Ascending aorta (tissue), 2 donors: Measurements from ENCODE around the gene CRTAP. TPM values are rescaled to one million over a fixed set of nuclear protein-coding genes. Genes with fewer than 3 reads are reported as not detected.
"Not testable (repeated sequence)": the region's sequence is repeated elsewhere in the genome, so short reads cannot be mapped to it uniquely, and the experiment has no call there.

Experiments used
- DNase-seq, 2 donors: peaks; one replicate each; pipeline ENCODE4 v3.0.0-alpha.2; 2019; ENCODE audit warnings: low spot score in 2 of 2
- H3K27ac ChIP-seq, 2 donors: fragments of 200-600 bp; sonication (generic); one replicate each; pipeline ENCODE4 v1.5.1; 2016 to 2017; ENCODE audit warnings: mild to moderate bottlenecking in 1 of 2
- H3K27me3 ChIP-seq: fragments of 200-600 bp; sonication (generic); one replicate; pipeline ENCODE4 v1.5.1; 2017
- H3K36me3 ChIP-seq, 2 donors: fragments of 200-600 bp; sonication (generic); one replicate each; pipeline ENCODE4 v1.5.1; 2016
- H3K4me1 ChIP-seq, 2 donors: fragments of 200-600 bp; sonication (generic); one replicate each; pipeline ENCODE4 v1.5.1; 2016 to 2017; ENCODE audit warnings: mild to moderate bottlenecking in 1 of 2
- H3K4me3 ChIP-seq, 2 donors: fragments of 200-600 bp; sonication (generic); one replicate each; pipeline ENCODE4 v1.5.1; 2016 to 2017; ENCODE audit warnings: mild to moderate bottlenecking in 1 of 2
- H3K9me3 ChIP-seq, 2 donors: fragments of 200-600 bp; sonication (generic); one replicate each; pipeline ENCODE4 v1.5.1; 2016
- intact Hi-C: fragments of 100-400 bp; cut with DNase I; formaldehyde crosslinking; loops from one replicate; pipeline ENCODE4 v1.15.1; 2023
- total RNA-seq: library from RNA; depleted of rRNA; stranded (reverse); fragments of >200 nt; gene quantifications from one replicate; pipeline ENCODE4 v1.1.0, GENCODE V29; 2016
- TF ChIP-seq, protein P1 (sequence below), 3 experiments: fragments of 200-600 bp in 2 of 3; fragments of 450-650 bp in 1 of 3; sonication (generic) in 2 of 3; IDR thresholded peaks; one replicate each; pipeline ENCODE4 v1.5.1; 2016 to 2019; ENCODE audit warnings: antibody characterized with exemption in 3 of 3, mild to moderate bottlenecking in 1 of 3, moderate library complexity in 1 of 3

Gene CRTAP
- total RNA-seq, 1 donor from 2014 or later: 300 TPM

GRCh38 chr3:33131331-33132018 is 17.7 kb downstream of the CRTAP start:
- intact Hi-C loops: loop anchor here (1.0 to 2.0 kb wide), 3 partner anchors 17 to 241 kb away; partner anchors contain the start of gene SUSD5
- no peak for DNase-seq

GRCh38 chr3:33132019-33132360 is 18.2 kb downstream of the CRTAP start:
- DNase-seq: no peak
- Histone ChIP-seq H3K27ac (peak overlapping the region in 1 of 2 donors; percentile 43), H3K4me1 (peaks cover 0 to 11% of the 10 kb centered on the region in 2 donors), H3K4me3 (no peak overlapping the region), H3K27me3 (no peaks in the 10 kb centered on the region), H3K9me3 (no peaks in the 10 kb centered on the region), H3K36me3 (peaks cover 47 to 75% of the 10 kb centered on the region in 2 donors)
- intact Hi-C loops: no loop called here
- TF ChIP-seq, protein P1, sequence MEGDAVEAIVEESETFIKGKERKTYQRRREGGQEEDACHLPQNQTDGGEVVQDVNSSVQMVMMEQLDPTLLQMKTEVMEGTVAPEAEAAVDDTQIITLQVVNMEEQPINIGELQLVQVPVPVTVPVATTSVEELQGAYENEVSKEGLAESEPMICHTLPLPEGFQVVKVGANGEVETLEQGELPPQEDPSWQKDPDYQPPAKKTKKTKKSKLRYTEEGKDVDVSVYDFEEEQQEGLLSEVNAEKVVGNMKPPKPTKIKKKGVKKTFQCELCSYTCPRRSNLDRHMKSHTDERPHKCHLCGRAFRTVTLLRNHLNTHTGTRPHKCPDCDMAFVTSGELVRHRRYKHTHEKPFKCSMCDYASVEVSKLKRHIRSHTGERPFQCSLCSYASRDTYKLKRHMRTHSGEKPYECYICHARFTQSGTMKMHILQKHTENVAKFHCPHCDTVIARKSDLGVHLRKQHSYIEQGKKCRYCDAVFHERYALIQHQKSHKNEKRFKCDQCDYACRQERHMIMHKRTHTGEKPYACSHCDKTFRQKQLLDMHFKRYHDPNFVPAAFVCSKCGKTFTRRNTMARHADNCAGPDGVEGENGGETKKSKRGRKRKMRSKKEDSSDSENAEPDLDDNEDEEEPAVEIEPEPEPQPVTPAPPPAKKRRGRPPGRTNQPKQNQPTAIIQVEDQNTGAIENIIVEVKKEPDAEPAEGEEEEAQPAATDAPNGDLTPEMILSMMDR (IDR thresholded peaks at IDR 0.05): no peak

More at GRCh38 chr3:33131331-33132018, 17.7 kb downstream of the CRTAP start:
- Histone ChIP-seq H3K4me3 (no peak overlapping the region), H3K27ac (peak overlapping the region; percentile 21 to 43), H3K9me3 (no peaks in the 10 kb centered on the region), H3K27me3 (no peaks in the 10 kb centered on the region), H3K36me3 (peaks cover 52 to 75% of the 10 kb centered on the region in 2 donors), H3K4me1 (peaks cover 0 to 11% of the 10 kb centered on the region in 2 donors)
- TF ChIP-seq, protein P1 (IDR thresholded peaks at IDR 0.05): peak; percentile 71 to 78 (median 75)

GRCh38 chr3:33134026-33134625 is 20.3 kb downstream of the CRTAP start:
- Histone ChIP-seq H3K36me3 (peaks cover 41 to 75% of the 10 kb centered on the region in 2 donors), H3K4me3 (no peak overlapping the region), H3K27ac (peak overlapping the region in 1 of 2 donors; percentile 25), H3K4me1 (peaks cover 0 to 9% of the 10 kb centered on the region in 2 donors), H3K27me3 (no peaks in the 10 kb centered on the region), H3K9me3 (no peaks in the 10 kb centered on the region)
- no peak for DNase-seq
- intact Hi-C loops: no loop called here
- TF ChIP-seq, protein P1 (IDR thresholded peaks at IDR 0.05): no peak

DNA sequence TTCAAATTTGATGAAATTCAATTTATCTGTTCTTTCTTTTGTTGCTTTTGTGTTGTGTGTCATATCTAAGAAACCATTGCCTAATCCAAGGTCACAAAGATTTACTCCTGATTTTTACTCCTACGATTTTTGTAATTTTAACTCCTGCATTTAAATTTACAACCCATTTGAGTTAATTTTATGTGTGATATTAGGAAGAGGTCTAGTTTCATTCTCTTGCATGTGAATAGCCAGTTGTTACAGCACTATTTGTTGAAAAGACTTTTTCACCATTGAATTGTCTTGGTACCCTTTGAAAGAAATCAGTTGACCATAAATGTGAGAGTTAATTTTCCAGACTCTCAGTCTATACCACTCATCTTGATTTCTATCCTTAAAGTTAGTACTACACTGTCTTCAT is 23.9 kb downstream of the CRTAP start:
- Histone ChIP-seq H3K27me3 (no peaks in the 10 kb centered on the region), H3K4me3 (no peak overlapping the region), H3K9me3 (no peaks in the 10 kb centered on the region), H3K4me1 (peaks cover 0 to 4% of the 10 kb centered on the region in 2 donors), H3K27ac (no peak overlapping the region), H3K36me3 (peaks cover 30 to 65% of the 10 kb centered on the region in 2 donors)
- intact Hi-C loops: no loop called here
- TF ChIP-seq, protein P1 (IDR thresholded peaks at IDR 0.05): no peak
- DNase-seq: no peak

DNA sequence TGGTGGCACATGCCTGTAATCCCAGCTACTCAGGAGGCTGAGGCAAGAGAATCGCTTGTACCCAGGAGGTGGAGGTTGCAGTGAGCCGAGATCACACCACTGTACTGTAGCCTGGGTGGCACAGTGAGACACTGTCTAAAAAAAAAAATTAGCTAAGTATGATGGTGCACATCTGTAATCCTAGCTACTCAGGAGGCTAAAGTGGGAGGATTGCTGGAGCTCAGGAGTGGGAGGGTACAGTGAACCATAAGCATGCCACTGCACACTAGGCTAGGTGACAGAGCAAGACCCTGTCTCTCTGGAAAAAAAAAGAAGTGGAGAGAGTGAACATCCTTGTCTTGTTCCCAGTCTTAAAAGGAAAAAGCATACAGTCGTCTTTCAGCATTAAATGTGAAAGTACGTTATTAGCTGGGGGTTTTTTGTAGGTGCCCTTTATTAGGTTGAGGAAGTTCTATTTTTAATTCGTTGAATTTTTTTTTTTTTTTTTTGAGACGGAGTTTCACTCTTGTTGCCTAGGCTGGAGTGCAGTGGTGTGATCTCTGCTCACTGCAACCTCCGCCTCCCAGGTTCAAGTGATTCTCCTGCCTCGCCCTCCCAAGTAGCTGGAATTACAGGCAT is 25.3 kb downstream of the CRTAP start:
- intact Hi-C loops, H3K4me1 ChIP-seq, H3K4me3 ChIP-seq, H3K9me3 ChIP-seq, H3K27me3 ChIP-seq, DNase-seq: not testable (repeated sequence)
- Histone ChIP-seq H3K36me3 (peaks cover 33 to 59% of the 10 kb centered on the region in 2 donors), H3K27ac (peak overlapping the region in 1 of 2 donors; percentile 30)

- Histone ChIP-seq H3K27me3 (no peaks in the 10 kb centered on the region), H3K36me3 (peaks cover 25 to 55% of the 10 kb centered on the region in 2 donors)
- TF ChIP-seq, protein P1 (IDR thresholded peaks at IDR 0.05): no peak
Observed at GRCh38 chr3:33139996-33140395, 26.2 kb downstream of the CRTAP start.

More at GRCh38 chr3:33139996-33140395, 26.2 kb downstream of the CRTAP start:
- intact Hi-C loops: no loop called here
- no peak for DNase-seq
- peak overlapping the region; percentile 30 to 54 for H3K27ac ChIP-seq
- H3K4me1 ChIP-seq: peaks cover 0 to 4% of the 10 kb centered on the region in 2 donors
- no peaks in the 10 kb centered on the region for H3K9me3 ChIP-seq
- H3K4me3 ChIP-seq: no peak overlapping the region
